Measurements from ENCODE around the gene ANKHD1. TPM values are rescaled to one million over a fixed set of nuclear protein-coding genes. Genes with fewer than 3 reads are reported as not detected.

ANKHD1 gene
- total RNA-seq, 4 donors from 2014 or later: 128 to 177 (median 143) TPM

DNA sequence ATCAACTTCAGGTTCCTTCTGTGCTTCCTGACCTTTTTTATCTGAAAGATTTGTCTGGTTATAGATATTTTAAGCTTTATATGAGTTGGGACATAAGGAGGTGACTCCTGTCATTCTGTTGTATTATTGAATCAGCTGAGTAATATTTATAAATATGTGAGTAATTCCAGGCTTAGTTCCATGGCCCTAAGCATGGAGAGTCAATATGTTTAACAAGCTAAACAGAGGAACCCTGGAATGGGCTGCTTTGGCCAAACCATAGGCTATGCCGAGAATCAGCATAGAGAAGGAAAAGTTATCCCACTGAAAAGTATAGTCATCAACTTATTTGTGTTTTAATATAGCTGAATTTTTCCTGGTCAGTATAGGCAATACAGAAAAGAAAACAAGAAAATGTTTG lies 138.6 kb downstream of the ANKHD1 start:
- TF ChIP-seq, protein P1, sequence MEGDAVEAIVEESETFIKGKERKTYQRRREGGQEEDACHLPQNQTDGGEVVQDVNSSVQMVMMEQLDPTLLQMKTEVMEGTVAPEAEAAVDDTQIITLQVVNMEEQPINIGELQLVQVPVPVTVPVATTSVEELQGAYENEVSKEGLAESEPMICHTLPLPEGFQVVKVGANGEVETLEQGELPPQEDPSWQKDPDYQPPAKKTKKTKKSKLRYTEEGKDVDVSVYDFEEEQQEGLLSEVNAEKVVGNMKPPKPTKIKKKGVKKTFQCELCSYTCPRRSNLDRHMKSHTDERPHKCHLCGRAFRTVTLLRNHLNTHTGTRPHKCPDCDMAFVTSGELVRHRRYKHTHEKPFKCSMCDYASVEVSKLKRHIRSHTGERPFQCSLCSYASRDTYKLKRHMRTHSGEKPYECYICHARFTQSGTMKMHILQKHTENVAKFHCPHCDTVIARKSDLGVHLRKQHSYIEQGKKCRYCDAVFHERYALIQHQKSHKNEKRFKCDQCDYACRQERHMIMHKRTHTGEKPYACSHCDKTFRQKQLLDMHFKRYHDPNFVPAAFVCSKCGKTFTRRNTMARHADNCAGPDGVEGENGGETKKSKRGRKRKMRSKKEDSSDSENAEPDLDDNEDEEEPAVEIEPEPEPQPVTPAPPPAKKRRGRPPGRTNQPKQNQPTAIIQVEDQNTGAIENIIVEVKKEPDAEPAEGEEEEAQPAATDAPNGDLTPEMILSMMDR (IDR thresholded peaks at IDR 0.05; ENCODE audit: low read depth): no peak

DNA sequence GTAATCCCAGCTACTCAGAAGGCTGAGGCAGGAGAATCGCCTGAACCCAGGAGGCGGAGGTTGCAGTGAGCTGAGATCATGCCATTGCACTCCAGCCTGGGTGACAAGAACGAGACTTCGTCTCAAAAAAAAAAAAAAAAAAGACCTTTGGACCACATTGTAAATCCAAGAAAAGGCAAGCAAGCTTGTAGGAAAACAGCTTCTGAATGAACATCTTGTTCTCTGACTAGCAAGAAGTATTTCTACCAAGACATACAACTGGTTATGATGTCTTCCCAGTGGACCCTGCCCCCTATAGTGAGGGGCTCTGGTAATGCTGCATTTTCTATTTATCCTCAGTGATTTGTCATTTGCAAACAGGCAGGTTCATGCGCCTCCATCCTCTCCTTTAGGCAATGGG lies 141.3 kb downstream of the ANKHD1 start:
- TF ChIP-seq, protein P1 (IDR thresholded peaks at IDR 0.05; ENCODE audit: low read depth): no peak

DNA sequence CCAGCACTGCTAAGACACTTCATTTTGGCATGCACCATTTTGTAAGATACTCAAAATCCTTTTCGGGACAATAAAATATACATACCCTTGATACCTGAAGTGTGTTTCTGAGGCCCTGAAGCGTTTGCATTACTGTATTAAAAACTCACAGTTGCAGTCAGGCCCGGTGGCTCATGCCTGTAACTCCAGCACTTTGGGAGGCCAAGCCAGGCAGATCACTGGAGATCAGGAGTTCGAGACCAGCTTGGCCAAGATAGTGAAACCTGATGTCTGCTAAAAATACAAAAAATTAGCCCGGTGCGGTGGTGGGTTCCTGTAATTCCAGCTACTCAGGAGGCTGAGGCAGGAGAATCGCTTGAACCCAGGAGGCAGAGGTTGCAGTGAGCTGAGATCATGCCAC lies 143.4 kb downstream of the ANKHD1 start:
- TF ChIP-seq, protein P1 (IDR thresholded peaks at IDR 0.05; ENCODE audit: low read depth): no peak

DNA sequence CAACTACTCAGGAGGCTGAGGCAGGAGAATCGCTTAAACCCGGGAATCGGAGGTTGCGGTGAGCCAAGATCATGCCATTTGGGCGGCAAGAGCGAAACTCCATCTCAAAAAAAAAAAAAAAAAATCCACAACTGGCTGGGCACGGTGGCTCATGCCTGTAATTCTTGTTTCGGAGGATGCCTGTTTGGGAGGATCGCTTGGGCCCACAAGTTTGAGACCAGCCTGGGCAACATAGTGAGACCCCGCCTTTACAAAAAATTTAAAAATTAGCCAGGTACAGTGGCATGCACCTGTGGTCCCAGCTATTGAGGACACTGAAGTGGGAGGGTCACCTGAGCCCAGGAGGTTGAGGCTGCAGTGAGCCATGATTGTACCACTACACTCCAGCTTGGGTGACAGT lies 144.0 kb downstream of the ANKHD1 start:
- TF ChIP-seq, protein P1 (IDR thresholded peaks at IDR 0.05; ENCODE audit: low read depth): no peak

DNA sequence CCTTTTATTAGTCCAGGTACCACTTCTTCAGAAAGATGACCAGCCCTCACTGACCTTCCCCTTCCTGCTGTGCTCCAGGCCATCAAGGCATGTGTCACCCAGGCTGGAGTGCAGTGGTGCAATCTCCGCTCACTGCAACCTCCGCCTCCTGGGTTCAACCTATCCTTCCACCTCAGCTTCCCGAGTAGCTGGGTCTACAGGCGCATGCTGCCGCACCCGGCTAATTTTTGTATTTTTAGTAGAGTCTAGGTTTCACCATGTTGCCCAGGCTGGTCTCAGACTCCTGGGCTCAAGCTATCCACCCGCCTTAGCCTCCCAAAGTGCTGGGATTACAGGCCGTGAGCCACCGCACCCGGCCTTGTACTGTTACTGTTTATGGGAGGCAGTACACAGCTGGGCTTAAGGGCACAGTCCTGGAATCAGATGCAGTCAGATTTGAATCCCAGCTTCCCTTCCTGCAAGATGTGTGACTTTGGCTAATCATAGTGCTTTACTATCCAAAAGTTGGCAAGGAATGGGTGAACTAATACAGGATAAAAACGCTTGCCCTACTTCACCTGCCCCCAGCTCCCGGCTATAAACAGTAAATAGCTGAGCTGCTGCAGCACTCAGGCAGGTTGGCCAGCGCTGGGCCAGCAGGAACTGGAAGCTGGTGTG lies 145.3 kb downstream of the ANKHD1 start:
- TF ChIP-seq, protein P1 (IDR thresholded peaks at IDR 0.05; ENCODE audit: low read depth): no peak

DNA sequence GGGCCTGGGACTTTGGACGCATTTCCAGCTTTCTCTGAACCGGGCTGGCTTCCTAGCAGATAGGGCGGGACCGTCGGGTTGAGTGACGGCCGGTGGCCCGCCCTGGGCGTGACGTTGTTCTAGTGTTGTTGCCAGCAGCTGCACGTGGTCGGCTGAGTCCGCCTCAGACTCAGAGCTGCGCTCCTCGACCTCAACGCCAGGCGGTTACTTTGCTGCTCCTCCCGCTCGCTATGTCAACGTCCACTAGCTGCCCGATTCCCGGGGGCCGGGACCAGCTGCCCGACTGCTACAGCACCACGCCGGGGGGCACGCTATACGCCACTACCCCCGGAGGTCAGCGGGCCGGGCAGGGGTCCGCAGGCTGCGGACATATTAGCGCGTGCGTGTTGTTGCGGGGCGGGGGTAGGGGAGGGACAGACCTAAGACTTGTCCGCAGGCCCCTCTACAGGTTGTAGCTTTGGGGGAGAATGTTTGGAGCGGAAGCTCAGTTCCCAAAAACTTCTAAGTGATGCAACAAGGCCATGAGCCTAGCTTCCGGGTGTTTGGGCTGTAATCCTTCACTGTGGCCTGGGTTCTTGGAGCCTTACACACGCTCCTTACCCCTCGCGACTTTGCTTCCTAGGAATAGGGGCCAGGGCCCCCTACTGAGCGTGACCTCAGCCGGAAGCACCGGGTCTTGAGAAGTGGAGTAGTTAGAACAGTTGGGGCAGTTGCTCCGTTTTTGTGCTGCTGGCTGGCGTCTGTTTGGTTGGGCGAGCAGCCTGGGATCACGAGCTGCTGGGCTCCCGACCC lies 146.1 kb downstream of the ANKHD1 start, which contains the start of gene EIF4EBP3:
TSS of gene EIF4EBP3 (plus strand) at position 155 of the 792 bp plus-strand sequence. CDS start at position 231, 76 bp downstream.
- TF ChIP-seq, protein P1 (IDR thresholded peaks at IDR 0.05; ENCODE audit: low read depth): no peak

DNA sequence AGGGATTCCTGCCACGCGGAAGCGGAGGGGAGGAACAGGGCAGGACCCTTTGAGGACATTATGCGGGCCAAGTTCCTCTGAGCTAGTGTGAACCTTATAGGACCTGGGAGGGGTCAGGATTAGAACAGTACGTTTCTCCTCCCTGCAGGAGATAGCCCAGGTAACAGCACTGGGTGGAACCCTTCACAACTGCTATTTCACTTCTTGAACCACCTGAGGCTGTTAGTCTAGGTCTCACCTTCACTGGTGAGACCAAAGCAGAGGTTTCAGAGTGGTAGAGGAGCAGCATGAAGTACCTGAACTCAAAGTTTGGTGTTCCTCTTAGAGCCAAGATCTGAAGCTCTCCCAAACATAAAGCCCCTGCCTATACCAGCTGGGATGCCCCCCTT lies 146.7 kb downstream of the ANKHD1 start:
- TF ChIP-seq, protein P1 (IDR thresholded peaks at IDR 0.05; ENCODE audit: low read depth): no peak
